HG03378 (cell line): ENCODE measurements around the gene RAP1GAP.

Experiments
- ATAC-seq: cut with Tn5 transposase; IDR thresholded peaks from one replicate; pipeline ENCODE4 v1.9.1; 2021; ENCODE audit warnings: mild to moderate bottlenecking, moderate library complexity; ENCODE audit not compliant: unreplicated experiment

Gene RAP1GAP

GRCh38 chr1:21630571-21631343 is 38.4 kb downstream of the RAP1GAP start:
- no peak for ATAC-seq

DNA sequence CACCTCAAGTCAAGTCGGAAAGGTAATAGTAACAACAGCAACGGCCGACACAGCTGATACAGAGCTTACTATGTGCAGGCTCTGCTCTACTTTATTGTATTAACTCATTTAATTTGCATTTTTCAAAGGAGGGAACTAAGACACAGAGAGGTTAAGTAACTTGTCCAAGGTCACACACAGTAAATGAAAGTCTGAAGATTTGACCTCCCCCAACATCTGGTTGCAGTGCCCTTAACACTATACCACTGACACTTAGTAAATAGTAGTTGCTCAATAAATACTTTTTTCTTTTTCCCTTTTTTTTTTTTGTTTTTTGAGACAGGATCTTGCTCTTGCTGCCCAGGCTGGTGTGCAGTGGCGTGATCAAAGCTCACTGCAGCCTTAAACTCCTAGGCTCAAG is 39.2 kb downstream of the RAP1GAP start:
- ATAC-seq = no peak

DNA sequence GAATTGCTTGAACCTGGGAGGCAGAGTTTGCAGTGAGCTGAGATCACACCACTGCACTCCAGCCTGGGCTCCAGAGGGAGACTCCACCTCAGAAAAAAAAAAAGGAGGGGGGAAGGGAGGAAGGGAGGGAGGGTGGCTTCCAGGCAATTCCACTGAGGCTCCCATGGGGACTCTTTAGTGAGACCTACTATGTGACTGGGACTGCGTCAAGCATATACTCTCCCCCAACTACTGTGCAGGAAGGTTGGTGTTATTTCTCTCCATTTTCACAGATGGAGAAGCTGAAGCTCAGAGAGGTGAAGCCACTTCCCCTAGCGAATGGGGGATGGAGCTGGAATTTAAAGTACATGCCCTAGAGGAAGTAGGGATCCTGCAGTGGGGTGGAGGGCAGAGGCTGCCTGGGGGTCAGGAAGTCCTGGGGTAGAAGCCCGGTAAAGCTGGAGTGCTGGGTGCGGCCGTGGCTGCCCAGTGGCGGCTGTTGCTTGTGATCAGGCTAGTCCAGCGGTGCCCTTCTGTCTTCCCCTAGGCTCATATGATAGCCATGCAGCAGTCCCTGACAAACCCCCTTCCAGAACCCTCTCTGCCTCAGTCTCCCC is 40.3 kb downstream of the RAP1GAP start:
- no peak for ATAC-seq

GRCh38 chr1:21626921-21627339 is 42.2 kb downstream of the RAP1GAP start:
- no peak for ATAC-seq

GRCh38 chr1:21625390-21626190 is 43.6 kb downstream of the RAP1GAP start:
- no peak for ATAC-seq

DNA sequence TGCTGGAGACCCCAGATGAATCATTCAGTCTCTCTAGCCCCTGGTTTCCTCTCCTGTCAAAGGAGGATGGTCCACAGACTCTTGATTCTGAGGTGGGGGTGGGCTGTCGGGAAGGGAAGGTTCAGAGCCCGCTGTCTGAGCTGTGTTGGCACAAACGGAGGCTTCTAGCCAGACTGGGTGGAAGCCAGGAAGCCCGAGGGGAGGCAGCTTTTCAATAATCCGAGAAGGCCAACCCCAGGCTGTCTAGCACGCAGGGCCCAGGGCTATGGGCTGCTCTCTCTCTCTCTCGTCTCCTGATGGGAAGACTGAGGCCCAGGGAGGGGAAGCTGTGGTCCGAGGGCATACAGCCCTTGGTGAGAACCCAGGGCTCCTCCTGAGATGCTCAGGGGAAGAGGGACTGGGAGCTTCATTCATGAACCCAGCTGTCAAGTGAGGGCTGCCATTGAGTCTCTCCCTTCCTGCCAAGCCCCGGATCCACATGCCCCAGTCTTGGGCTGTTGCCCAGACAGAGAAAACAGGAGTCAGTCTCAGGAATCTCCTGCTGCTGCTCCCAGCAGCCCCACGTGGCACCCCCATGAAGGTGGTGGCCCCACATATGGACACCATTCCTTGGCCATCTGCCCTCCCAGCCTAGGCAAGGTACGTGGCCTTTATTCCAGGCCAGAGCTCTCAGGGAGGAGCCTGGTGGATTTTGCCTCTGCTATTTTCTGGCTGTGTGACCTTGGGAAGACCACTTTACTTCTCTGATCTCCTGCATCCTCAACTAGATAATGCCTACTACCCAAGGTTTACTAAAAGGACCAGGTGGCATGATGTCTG is 44.4 kb downstream of the RAP1GAP start:
- ATAC-seq = no peak

- ATAC-seq = no peak
Observed at GRCh38 chr1:21623410-21623961, 45.7 kb downstream of the RAP1GAP start.

- ATAC-seq = no peak
Observed at GRCh38 chr1:21622466-21623315, 46.5 kb downstream of the RAP1GAP start.

DNA sequence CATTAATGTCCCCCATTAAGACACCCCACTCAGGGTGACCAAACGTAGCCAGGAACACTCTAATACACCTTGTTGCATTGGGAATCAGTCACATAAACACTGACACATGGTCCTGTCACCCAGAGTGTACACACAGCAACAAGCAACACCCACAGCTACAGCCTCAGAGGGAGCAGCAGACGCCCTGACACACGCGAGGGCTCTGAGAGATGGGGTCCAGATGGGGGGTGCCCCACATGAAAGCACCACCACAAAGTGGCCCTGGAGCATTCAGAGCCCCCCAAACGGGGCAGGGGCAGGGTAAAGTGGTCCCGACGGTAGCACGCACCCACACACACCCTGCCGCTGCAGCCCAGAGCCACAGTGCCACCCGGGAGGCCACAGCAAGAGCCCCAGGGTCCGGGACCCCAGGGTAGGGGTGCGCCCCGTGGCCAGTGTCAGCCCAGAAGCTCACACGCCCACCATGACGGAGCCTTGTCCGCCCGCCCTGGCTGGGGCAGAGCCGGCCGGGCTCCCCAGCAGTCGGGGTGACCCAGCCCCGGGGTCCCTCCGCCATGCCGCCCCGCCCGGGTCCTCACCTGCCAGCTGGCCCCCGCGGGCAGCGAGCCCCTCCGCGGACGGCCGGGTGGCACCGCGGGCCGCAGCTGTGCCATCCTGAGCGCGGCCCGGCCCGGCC is 47.3 kb downstream of the RAP1GAP start:
- ATAC-seq = no peak

GRCh38 chr1:21621051-21621450 is 48.1 kb downstream of the RAP1GAP start:
- no peak for ATAC-seq

GRCh38 chr1:21620496-21620895 is 48.7 kb downstream of the RAP1GAP start:
- ATAC-seq = no peak

DNA sequence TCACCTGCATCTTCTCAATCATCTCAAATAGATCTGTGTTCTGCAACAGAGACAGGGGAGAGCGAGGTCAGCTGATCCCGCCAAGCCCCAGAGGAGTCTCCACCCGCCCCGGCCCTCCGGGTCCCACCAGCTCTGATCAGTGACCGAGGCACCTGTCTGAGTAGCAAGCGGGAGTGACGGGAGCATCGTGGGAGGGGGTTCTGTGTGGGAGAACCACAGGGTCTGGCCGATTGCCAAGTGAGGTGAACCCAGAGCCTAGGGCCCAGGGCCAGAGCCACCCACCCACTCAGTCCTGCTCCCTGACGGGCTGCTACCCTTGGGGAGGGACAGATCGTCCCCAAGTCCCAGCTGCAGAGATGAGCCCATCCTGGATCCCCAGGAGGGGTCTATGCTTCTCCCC is 49.1 kb downstream of the RAP1GAP start:
- no peak for ATAC-seq

DNA sequence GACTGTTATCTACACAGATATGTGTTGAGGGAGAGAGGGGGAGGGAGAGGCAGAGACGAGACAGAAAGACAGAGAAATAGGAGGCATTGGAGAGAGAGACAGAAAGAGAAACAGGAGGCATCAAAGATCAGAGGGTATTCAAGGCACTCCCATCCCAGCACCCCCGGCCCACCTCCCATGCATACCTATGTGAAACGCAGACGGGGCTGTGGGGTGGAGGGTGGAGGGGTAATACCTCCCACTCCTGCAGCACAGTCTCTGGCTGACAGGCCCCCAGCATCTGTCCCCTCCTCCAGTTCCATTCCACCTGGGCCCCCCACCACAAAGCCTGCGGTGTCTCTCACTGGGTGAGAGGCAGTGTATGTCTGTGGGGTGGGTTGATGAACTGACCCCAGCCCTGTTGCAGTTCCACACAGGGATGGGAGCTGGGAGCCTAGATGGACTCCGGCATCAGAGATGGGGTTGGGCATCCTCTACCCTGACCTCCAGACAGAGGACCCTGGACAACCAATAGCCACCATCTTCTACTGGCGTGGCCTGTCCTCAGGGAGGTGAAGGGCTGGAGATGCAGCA is 49.7 kb downstream of the RAP1GAP start:
- no peak for ATAC-seq

DNA sequence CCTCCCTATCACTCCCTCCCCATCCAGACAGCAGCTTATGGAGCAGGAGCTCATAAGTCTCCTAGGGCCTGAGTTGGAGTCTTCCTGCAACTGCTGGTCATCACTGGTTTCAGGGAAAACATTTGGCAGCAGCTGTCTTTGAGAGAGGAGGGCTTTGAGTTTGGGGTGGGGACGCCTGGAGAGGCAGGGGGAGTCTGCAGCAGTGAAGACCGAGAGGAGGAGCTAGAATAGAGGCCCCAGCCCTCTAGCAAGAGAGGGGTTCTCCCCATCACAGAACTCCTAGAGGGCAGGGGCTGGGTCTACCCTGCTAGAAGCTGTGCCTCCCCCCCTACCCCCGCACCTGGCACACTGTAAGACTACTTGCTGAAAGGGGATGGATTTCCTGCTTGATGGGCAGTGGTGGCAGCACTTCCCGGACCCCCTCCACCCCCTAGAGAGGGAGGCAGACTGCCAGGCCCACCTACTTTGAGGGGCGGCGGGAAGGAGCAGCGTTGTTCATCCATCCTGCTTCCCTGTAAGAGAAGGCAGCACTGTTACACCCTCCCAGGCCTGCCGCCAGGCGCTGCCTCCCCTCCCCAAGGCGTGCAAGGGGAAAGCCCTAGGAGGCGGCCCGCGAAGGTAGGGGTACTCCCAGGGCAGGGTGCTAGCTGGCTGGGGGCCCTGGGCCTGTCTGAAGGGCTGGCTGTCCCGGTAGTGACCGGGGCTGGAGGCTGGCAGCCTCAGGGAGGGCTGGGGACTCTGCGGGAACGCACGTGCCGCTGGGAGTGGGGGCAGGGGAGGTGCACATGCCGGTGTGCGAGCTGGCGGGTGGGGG is 50.4 kb downstream of the RAP1GAP start:
- no peak for ATAC-seq

DNA sequence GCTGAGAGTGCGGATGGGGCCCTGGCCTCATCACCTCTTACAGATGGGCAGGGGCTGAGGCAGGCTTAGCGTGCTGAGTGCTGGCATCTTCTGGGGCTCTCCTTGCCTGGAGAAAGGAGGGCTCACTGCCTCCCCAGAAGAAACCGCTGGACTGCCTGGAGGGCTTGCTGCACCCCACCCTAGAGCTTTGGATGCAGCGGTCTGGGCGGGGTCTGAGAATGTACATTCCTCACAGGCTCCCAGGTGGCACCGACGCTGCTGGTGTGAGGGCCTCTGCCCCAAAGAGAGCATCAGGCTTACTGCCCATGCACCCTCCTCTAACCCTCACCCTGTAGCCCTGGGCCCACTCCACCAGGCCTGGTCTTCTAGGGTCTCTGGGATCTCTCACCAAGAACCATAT is 51.1 kb downstream of the RAP1GAP start:
- no peak for ATAC-seq

DNA sequence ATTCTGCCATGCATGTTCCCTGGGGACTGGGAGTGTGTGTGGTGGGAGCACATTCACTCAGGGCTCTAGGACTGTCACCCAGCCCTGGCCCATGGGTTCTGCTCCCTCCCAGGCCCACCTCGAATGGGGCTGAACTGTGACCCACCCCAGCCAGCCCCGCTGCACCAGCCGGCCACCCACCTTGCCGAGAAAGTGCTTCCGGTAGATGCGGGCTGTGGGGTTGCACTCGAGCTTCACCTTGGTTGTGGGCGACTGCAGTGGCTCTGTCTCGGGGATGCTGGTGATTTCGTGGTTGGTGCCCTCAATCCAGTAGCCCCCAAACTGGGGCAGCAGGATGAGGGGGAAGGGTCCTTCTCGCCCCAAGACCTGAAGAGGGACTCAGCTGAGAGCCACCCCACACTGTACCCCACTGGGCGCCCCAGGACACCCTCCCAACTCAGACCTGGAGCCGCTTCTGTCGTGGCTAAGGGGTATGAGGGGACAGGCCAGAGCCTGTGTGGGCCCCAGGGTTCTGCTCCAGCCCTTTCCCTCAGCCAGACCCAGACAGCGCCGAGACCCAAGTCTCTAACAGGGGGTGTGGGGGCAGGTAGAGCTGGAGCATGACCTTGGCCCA is 51.9 kb downstream of the RAP1GAP start:
- no peak for ATAC-seq

DNA sequence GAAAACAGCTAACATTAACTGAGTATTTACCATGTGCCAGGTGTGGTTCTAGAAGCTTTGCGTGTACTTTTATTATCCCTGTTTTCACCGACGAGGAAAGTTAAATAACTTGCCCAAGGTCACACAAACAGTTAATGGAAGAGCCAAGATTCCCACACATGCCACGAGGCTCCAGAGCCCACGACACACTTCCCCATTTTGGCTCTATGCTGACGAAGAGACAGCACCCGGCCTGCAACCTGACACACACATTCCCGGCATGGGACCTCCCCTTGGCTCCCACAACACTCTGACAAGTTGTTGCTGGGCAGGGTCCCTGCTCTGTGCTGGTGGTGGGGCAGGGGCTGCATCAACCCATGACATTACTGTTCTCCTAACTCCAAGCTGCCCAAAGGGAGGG is 52.8 kb downstream of the RAP1GAP start:
- no peak for ATAC-seq
